ENCODE measurements around the gene NELL1.

DNA sequence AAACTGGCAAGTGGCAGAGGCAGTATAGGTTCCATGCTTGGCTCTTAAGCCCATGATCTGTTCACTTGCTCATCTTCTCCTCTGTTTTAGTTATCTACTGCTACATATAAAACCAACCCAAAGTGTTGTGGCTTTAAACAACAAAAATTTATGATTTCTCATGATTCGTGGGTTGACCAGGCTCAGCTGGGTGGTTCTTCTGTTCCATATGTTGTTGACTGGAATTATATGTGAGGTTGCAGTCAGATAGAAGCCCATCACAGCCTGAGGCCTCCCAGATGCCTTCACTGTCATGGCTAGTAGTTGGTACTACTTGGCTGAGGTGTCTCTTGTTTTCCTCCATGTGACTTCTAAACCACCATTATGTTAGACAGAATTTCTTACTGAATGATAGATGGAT lies 632.6 kb downstream of the NELL1 start:
- TF ChIP-seq, protein P1, sequence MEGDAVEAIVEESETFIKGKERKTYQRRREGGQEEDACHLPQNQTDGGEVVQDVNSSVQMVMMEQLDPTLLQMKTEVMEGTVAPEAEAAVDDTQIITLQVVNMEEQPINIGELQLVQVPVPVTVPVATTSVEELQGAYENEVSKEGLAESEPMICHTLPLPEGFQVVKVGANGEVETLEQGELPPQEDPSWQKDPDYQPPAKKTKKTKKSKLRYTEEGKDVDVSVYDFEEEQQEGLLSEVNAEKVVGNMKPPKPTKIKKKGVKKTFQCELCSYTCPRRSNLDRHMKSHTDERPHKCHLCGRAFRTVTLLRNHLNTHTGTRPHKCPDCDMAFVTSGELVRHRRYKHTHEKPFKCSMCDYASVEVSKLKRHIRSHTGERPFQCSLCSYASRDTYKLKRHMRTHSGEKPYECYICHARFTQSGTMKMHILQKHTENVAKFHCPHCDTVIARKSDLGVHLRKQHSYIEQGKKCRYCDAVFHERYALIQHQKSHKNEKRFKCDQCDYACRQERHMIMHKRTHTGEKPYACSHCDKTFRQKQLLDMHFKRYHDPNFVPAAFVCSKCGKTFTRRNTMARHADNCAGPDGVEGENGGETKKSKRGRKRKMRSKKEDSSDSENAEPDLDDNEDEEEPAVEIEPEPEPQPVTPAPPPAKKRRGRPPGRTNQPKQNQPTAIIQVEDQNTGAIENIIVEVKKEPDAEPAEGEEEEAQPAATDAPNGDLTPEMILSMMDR (conservative IDR thresholded peaks at IDR 0.05 in 1 of 2, IDR thresholded peaks at IDR 0.05 in 1 of 2; ENCODE audit: low read depth in 1 of 2, low read length in 2 of 2) = no peak
- no peak for TF ChIP-seq EZH2 (IDR thresholded peaks at IDR 0.05; ENCODE audit: low read length, missing control alignments)
